Measurements from ENCODE around the gene ATP6V0A1.
"Not testable (repeated sequence)": the region's sequence is repeated elsewhere in the genome, so short reads cannot be mapped to it uniquely, and the experiment has no call there.

The ATP6V0A1 gene

GRCh38 chr17:42548993-42549755 is 90.5 kb downstream of the ATP6V0A1 start:
- TF ChIP-seq POLR2A (IDR thresholded peaks at IDR 0.05; ENCODE audit: extremely low read depth, insufficient read length) (no peak), MAX (IDR thresholded peaks at IDR 0.05; ENCODE audit: low read depth, low read length) (no peak), CTCF (IDR thresholded peaks at IDR 0.05; ENCODE audit: low read depth, low read length) (no peak), MYC (IDR thresholded peaks at IDR 0.05; ENCODE audit: low read depth, low read length) (no peak)
- H3K4me3 ChIP-seq (ENCODE audit: low read depth, low read length) = no peak overlapping the region
- no peak for DNase-seq (ENCODE audit: low read depth)

GRCh38 chr17:42552736-42553135 is 94.1 kb downstream of the ATP6V0A1 start, which contains the start of gene HSD17B1:
Gene HSD17B1 (plus strand): TSS chr17:42552923. CDS start chr17:42552934, 11 bp downstream.
- DNase-seq (ENCODE audit: low read depth); H3K4me3 ChIP-seq (ENCODE audit: low read depth, low read length): not testable (repeated sequence)

- no peak overlapping the region for H3K4me3 ChIP-seq (ENCODE audit: low read depth, low read length)
- no peak for TF ChIP-seq MYC (IDR thresholded peaks at IDR 0.05; ENCODE audit: low read depth, low read length)
- TF ChIP-seq POLR2A (IDR thresholded peaks at IDR 0.05; ENCODE audit: extremely low read depth, insufficient read length) = no peak
- TF ChIP-seq MAX (IDR thresholded peaks at IDR 0.05; ENCODE audit: low read depth, low read length) = no peak
- no peak for TF ChIP-seq CTCF (IDR thresholded peaks at IDR 0.05; ENCODE audit: low read depth, low read length)
- DNase-seq (ENCODE audit: low read depth) = no peak
Observed at GRCh38 chr17:42553161-42553818, 94.6 kb downstream of the ATP6V0A1 start.

- H3K4me3 ChIP-seq (ENCODE audit: low read depth, low read length) = peak overlapping the region; percentile 70
- TF ChIP-seq POLR2A (IDR thresholded peaks at IDR 0.05; ENCODE audit: extremely low read depth, insufficient read length) (no peak), MAX (IDR thresholded peaks at IDR 0.05; ENCODE audit: low read depth, low read length) (no peak), CTCF (IDR thresholded peaks at IDR 0.05; ENCODE audit: low read depth, low read length) (no peak), MYC (IDR thresholded peaks at IDR 0.05; ENCODE audit: low read depth, low read length) (no peak)
- DNase-seq (ENCODE audit: low read depth) = peak; percentile 26
Observed at GRCh38 chr17:42553866-42554249, 95.2 kb downstream of the ATP6V0A1 start.

GRCh38 chr17:42554250-42555121 is 95.8 kb downstream of the ATP6V0A1 start:
- TF ChIP-seq POLR2A (IDR thresholded peaks at IDR 0.05; ENCODE audit: extremely low read depth, insufficient read length) = peak; percentile 74
- no peak for TF ChIP-seq CTCF (IDR thresholded peaks at IDR 0.05; ENCODE audit: low read depth, low read length)
- TF ChIP-seq MAX (IDR thresholded peaks at IDR 0.05; ENCODE audit: low read depth, low read length) = no peak
- TF ChIP-seq MYC (IDR thresholded peaks at IDR 0.05; ENCODE audit: low read depth, low read length) = no peak; the same call in 1 of the 2 replicates
- peak overlapping the region; percentile 70 for H3K4me3 ChIP-seq (ENCODE audit: low read depth, low read length)
- DNase-seq (ENCODE audit: low read depth) = peak; percentile 92

Measured in NB4 (cell line).